GM18519 (cell line): ENCODE data around the gene HLA-DRB1.
"Not testable (repeated sequence)": the region's sequence is repeated elsewhere in the genome, so short reads cannot be mapped to it uniquely, and the experiment has no call there.

Experiments
- ATAC-seq: cut with Tn5 transposase; IDR thresholded peaks from one replicate; pipeline ENCODE4 v1.9.1; 2021; ENCODE audit warnings: mild to moderate bottlenecking, moderate library complexity; ENCODE audit not compliant: unreplicated experiment, low FRiP score

The HLA-DRB1 gene

DNA sequence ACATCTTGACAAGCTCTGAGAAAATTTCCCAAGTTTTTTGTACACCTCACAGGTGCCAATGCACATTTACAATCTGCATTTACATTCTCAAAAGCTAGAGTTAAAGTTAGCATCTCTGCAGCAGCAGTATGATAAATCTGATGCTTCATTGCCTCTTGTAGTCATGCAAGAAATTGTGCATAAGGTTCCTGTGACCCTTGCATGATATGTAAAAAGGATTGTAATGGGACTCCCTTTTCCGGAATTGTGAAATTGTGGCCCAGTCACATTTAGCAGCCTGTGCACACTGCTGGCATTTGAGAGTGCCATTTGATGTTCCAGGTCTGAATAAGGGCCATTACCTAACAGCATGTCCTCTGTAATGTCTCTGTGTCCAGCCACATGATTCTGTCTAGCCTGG is 24.1 kb downstream of the HLA-DRB1 start:
- ATAC-seq = no peak

DNA sequence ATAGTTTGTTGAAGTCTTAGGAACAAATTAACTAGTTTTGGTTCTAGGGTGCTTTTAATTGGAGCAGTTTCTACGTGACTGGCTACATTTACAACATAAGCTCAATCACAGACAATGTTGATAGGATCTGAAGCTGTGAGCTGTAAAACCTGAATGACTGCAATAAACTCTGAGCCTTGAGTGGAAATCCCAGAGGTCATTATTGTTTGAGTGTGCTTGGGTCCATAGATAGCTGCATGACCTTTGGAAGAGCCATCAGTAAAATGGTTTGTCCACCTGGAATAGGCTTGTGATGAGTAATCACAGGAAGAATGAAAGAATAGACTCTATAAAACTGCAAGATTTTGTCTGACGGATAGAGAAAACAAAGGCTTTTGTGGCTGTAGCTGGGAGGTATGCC is 26.7 kb downstream of the HLA-DRB1 start:
- ATAC-seq = no peak

DNA sequence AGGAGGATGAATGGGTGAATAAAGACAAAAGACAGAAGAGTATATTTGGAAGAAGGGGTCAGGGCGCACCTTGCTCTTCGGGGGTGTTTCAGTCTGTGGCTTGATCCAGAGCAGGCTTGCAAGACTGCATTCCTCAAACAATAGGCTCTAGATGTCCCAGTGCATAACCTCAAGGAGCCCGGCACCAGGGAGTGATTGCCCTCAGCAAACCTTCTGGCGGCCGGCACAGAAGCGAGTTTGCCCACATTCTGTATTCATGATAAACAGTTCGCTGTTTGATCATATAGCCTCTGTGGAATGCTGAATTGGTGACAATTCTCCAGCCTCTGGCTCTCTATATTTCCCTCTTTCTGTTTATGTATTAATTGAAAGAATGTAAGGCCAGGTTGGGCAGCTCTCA is 29.9 kb downstream of the HLA-DRB1 start:
- ATAC-seq = no peak

DNA sequence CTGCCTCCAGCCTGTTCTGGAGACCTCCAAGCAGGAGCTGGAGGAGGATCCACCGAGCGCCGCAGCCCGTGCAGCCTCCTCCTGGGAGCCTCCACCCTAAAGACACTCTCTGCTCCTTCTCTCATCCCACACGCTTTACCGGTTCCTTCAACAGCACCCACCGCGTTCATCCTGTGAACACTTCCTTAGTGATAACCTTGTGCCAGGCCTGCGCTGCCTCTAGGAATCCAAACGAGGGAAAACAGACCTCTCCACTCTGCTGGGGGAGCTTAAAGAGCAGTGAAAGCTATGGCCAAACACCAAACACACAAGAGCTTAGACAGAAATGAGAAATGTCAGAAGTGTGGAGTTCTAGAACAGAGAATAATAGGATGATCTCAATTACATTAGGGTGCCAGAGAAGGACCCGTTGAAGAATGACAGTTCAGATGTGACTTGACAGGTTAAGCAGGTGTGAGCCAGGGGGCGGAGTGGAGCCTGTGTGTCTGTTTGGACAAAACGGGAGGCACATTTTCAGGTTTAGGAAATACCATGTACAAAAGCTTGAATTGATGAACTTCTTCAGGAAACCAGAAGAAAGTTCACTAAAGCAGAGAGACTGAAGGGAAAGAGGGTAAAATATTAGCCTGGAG is 31.1 kb downstream of the HLA-DRB1 start:
- no peak for ATAC-seq

DNA sequence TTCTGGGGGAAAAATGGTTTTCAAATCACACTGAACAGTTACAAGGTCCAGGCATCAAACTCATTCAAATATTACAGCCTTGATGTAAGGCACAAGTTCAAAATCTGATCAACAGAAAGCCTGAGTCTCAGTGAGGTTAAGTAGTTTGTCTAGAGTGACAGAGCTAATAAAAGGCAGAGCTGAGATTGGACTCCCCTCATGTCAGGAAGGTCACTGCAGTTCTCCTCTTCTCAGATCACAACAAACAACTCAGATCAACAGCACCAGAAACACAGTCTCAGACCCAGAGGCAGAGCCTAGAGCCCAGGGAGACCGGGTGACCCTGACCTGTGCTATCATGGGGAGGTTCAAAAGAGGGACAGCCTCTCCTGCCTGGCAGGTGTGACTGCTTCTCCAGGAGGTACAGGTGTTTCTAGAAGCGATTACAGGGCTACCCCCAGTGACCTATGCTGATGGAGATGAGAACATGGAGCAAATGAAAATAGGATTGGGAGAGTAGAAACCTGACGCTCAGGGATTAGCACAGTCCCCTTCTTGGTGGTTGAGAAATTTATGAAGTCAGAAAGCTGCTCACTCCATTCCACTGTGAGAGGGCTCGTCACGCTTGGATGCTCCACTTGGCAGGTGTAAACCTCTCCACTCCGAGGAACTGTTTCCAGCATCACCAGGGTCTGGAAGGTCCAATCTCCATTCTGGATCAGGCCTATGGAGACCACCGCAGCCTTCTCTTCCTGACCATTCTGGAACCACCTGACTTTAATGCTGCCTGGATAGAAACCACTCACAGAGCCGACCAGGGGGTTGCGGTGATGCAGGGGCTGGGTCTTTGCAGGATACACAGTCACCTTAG is 35.3 kb downstream of the HLA-DRB1 start:
- no peak for ATAC-seq

DNA sequence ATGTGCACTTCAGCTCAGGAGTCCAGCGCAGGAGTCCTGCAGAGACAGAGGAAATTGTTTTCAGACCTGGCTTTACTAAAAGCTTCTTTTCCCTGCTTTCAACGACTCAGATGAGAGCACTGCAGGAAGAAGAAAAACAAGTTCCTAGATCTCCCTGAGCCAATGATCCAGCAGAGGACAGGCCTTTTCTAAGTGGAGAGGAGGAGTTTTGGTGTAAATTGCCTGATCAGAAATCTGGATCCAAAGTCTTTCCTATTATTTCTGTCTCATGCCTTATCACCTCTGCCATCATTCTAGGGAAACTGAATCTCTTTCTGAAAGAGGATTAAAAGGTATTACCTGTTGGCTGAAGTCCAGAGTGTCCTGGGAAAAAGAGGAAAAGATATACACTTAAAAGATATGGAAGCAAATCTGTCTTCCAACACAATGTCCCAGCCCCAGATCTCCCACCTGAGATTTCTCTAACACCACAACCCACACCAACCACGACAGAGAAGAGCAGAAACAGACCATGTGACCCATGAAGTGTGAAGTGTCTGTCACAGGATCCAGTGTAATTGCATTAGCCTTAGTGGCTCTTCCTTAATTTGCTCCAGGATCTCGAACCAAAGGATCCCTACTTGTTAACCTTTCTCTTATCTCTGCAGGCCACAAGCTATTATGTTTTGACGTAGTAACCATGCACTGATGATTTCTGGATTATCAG is 36.5 kb downstream of the HLA-DRB1 start:
- no peak for ATAC-seq

DNA sequence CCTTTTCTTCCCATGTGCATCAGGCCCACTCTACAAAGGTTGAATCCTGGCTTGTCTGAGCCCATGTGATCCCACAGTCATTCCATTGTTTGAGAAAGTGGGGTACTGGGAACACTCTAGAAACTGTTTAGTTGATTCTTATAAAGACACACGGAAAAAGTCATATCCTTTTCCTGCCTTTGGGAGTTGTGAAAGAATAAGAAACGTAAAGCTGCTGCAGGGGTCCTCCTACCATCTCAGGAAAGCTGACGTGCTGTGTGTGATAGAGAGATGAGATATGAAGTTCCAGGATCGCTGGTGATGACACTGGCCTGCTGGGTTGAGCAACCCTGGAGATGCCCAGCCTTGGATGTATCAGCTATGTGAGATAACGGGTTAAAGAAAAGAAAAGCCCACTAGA is 38.2 kb downstream of the HLA-DRB1 start:
- no peak for ATAC-seq

DNA sequence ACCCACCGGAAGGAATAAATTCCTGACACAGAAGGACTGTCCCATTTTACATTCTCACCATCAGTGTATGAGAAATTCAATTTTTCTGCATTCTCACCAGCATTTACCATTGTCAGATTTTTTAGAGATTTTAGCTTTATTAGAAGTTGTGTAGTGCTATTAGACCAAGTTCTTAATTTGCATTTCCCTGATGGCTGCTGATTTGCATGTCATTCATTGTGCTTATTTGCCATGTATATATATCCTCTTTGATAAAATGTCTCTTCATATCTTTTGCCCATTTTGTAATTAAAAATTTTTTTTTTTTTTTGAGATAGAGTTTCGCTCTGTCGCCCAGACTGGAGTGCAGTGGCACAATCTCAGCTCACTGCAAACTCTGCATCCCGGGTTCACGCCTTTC is 49.8 kb downstream of the HLA-DRB1 start:
- ATAC-seq = no peak

DNA sequence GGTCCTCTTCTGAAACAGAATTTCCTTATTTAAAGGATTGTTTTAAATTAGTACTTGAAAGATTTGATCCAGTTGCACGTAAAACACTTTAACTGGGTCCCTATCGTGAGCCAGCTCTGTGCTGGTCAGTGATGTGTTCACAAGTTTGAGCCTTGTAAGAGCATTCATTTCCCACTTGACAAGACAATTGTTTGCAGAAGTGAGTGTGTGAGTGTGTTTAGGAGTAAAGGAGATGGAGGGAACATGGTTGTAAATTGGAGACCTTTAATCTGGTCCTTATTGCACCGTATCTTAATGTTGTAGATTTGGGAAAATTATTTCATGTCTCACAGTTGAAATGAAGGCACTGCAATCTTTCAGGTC is 59.2 kb downstream of the HLA-DRB1 start:
- ATAC-seq = not testable (repeated sequence)

DNA sequence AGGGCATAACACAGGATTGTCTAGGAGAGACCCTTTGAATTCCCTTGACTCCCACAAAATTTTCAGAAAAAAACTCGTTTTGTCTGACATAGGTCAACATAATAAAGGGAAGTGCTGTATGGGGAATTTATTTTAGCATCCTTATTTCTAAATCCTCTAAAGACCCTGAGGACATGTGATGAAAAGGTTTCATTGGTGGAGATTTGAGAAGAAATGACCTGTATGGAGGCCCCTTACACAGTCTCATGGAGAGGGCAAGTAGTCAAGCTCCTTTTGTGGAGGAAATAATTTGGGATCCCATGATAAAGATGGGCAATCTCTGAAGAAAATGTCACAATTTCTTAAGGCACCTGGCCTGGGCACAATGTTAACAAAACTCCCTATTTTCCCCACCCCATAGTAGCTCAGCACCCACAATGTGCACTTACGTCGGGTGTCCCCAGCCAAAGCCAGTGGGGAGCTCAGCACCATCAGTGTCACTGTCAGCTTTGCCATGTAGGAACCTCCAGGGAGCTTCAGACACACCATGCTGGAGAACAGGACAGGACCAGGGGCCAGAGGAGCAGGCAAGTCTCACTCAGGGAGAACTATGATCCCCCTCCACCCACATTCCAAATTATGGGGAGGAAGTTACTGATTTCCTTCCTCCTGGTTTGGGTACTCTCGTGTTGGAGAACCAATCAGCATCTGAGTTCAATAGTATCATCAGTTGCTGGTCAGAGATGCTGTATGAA is 59.8 kb downstream of the HLA-DRB1 start, which contains the start of gene HLA-DRB5:
TSS of gene HLA-DRB5 (minus strand) at position 591 of the 734 bp plus-strand sequence. CDS start at position 528, 63 bp downstream.
- ATAC-seq = no peak
